ENCODE data around the gene ATF4.
A peak's percentile ranks its signal among the peaks of the same experiment; 100 is the strongest.

Gene ATF4

DNA sequence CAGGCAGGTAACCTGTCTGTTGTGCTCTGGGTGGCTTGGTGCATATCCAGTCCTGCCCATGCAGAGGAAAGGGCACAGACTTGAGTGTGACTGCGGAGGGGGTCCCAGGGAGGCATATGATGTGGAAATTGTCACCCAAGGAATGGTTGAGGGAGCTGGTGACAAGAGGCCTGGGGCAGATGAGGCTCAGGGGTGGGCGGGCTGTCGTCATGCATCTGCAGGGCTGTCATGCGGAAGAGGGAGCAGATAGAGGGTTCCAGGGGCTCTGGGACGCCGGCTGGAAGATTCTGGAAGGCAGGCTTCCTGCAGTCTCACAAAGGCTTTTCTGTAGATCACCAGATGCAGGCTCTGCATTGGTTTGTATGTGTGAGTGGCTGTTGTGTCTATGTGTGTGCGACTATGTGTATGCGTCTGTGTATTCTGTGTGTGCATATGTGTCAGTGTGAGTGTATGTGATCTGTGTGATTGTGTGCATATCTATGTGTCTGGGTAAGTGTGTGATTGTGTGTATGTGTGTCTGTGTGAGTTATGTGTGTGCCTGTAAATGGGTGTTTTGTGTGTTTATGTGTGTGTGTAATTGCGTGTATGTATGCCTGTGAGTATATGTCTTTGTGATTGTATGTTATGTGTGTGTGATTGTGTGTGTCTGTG is 42.6 kb downstream of the ATF4 start:
- no peak for DNase-seq

DNA sequence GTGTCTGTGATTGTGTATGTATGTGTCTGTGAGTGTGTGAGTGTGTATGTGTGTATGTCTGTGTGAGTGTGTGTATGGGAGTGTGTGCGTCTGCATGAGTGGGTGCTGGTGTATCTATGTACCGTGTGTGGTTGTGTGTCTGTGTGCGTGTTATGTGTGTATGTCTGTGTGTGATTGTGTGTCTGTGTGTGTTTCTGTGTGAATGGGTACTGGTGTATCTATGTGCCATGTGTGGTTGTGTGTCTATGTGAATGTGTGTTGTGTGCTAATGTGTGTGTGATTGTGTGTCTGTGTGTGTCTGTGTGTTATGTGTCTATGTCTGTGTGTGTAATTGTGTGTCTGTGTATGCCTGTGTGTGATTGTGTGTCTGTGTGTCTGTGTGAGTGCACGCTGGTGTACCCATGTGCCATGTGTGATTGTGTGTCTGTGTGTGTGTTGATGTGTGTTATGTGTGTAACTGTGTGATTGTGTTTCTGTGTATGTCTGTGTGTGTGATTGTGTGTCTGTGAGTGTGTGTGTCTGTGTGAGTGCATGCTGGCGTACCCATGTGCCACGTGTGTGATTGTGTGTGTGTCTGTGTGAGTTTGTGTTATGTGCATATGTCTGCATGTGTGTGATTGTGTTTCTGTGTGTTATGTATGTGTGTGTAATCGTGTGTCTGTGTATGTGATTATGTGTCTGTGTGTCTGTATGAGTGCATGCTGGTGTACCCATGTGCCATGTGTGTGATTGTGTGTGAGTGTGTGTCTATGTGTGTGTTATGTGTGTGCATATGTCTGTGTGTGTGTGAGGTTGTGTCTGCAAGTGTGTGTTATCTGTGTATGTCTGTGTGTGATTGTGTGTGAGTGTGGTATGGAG is 43.4 kb downstream of the ATF4 start:
- no peak for DNase-seq

DNA sequence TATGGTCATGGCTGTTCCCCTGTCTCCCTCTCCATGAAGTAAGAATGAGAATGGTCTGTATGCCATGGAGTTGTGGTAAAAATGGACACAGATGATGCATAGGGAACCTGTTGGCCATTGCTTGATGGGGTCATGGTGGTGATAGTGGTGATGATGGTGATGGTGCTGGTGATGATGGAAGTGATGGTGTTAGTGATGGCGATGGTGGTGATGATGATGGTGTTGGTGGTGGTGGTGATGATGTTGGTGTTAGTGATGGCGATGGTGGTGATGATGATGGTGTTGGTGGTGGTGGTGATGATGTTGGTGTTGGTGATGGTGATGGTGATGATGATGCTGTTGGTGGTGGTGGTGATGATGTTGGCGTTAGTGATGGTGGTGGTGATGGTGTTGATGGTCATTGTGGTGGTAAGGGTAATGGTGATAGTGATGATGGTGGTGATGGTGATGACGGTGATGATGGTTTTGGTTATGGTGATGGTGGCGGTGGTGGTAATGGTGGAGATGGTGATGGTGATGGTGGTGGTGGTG is 45.1 kb downstream of the ATF4 start:
- no peak for DNase-seq

DNA sequence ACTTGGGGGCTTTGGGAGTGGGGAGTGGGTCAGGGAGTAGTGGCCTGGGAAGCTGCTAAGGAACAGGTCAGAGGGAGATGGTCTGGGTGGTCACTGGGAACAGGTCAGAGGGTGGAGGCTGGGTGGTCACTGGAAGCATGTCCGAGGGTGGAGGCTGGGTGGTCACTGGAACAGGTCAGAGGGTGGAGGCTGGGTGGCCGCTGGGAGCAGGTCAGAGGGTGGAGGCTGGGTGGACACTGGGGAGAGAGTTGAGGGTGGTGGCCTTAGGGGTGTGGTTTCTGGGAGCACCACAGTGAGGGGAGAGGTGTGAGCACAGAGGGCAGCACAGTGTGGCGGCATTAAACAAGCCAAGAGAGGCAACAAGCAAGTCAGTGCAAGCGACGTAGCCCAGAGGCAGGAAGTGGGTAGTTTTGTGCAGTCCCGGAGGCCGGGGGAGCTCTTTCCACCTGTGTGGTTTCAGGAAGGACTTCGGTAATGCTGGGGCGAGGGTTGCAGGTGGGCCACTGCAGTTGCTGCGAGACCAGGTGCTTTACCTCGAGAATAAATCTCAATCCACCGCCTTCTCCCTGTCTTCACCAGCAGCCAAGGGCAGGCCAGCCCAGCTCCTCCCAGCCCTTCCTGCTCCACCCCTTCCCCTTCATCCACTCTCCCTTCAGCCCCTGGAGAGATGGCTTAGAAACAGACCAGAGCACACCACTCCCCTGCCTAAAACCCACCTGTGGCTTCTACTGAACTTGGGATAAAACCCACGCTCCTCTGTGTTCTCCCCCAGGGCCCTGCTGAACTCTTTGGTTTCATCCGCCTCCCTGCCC is 47.0 kb downstream of the ATF4 start:
- DNase-seq = peak; percentile 27

DNA sequence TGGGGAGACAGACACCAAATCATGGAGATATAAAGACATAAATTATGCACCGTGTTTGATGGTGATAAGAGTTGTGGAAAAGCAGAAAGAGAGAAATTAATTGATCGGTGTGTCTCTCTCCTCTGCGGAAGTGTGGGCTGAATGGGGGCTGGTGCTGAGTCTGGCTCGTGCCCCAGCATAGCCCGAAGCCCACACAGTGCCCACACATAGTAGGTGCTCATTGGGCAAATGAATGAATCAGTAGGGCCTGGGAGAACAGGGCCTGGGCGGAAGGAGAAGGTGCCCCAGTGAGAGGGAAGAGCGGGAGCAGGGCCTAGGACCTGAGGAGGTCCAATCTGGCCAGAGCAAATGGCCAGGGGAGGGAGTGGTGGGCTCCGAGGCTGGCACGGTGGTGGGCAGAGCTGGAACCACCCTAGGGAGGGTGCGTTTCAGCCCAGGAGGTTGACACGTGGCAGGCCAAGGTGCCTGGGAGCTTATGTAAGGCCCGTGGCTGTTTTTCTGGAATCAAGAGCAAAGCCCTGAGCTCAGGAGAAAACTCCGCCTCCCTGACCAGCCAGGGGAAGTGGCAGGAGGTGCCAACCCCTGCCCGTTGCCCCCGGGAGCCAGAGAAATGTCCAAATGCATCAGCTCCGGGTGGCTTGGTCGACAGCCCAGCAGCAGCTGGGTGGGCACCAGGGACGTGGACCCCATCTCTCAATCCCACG is 48.1 kb downstream of the ATF4 start:
- no peak for DNase-seq

DNA sequence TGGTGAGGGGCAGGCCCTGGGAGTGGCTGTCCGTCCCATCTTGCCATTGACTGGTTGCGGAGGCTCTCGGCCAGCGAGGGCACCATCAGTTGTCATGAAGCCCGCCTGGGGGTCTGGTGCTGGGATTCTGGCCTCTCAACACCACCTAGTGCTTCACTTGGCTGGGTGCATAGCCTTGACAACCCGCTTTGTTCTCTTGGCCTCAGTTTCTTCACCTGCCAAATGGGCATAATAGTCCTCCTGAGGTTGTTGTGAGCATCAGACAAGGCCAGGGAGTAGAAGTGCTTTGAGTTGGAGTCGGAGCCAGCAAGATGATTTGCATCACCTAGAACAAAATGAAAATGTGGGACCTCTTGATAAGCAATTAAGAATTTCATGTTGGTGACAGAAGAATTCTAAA is 48.7 kb downstream of the ATF4 start:
- no peak for DNase-seq

DNA sequence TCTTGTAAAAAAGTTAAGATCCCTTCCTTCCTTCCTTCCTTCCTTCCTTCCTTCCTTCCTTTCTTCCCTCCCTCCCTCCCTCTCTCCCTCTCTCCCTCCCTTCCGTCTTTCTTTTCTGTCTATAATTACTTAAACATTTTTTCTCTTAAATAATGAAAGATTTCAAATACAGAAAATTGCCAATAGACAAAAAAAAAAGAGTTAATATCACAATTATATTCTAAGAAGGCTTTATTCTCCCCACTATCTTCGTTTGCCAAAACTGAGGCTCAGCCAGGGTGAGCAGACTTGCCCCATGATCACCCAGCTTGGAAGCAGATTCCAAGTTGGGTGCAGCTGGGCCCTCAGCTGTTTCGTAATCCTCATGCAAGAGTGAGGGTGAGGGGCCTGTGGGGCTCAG is 49.9 kb downstream of the ATF4 start:
- no peak for DNase-seq

DNA sequence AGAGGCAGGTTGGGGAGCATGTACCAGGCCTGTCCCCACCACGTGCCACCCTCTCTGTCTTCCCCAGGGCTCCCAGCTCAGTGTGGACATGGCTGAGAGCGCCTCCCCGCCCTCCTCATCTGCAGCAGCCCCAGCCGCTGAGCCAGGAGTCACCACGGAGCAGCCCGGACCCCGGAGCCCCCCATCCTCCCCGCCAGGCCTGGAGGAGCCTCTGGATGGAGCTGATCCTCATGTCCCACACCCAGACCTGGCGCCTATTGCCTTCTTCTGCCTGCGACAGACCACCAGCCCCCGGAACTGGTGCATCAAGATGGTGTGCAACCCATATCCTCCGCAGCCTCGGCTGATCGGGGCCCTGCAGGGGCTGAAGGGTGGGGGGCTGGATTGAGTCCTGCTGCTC is 50.3 kb downstream of the ATF4 start, which contains the start of gene CACNA1I:
TSS of gene CACNA1I (plus strand) at position 89 of the 400 bp plus-strand sequence. CDS start at position 89, 0 bp downstream.
- DNase-seq = no peak

DNA sequence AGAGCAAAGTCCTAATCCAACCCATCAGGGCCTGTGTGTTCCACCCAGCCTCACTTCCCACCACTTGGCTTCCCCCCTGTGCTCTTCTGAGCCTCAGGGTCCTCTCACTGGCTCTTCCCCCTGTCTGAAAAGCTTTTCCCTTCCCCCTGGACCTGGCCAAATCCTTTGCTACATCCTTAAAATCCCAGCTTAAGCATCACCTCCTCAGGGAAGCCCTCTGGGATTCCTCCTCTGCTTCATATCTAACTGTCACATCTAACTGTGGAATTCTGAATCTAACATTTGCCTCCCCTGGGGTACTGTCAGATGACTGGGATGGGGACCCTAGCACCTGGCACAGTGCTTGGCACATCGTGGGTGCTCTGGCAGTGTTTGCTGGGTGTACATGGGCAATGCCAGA is 51.2 kb downstream of the ATF4 start:
- no peak for DNase-seq
